ENCODE measurements around the gene S100PBP.

DNA sequence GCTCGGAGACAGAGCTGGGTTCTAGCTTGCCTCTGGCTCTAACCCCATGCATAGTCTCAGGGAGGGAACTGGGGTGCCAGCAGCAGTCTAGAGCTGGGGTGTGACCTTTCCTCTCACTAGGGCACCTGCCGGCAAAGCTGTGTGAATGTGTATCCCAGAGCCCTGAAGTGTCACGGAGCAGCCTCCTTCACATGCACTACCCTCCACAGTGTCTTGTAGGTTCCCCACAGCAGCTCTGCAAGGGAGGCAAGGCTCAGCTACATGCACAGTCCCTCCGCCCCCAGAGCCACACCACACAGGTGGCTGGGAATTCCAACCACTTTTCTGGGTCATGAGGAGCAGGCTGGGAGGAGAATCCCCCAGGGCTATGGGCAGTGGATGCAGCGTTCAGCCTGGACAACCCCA lies 61.2 kb downstream of the S100PBP start:
- TF ChIP-seq, protein P1, sequence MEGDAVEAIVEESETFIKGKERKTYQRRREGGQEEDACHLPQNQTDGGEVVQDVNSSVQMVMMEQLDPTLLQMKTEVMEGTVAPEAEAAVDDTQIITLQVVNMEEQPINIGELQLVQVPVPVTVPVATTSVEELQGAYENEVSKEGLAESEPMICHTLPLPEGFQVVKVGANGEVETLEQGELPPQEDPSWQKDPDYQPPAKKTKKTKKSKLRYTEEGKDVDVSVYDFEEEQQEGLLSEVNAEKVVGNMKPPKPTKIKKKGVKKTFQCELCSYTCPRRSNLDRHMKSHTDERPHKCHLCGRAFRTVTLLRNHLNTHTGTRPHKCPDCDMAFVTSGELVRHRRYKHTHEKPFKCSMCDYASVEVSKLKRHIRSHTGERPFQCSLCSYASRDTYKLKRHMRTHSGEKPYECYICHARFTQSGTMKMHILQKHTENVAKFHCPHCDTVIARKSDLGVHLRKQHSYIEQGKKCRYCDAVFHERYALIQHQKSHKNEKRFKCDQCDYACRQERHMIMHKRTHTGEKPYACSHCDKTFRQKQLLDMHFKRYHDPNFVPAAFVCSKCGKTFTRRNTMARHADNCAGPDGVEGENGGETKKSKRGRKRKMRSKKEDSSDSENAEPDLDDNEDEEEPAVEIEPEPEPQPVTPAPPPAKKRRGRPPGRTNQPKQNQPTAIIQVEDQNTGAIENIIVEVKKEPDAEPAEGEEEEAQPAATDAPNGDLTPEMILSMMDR (conservative IDR thresholded peaks at IDR 0.05; ENCODE audit: low read length), result no peak
- TF ChIP-seq EZH2phosphoT487 (IDR thresholded peaks at IDR 0.05; ENCODE audit: borderline replicate concordance), result no peak

All from Loucy (cell line).